ENCODE data around the gene CNN3.

DNA sequence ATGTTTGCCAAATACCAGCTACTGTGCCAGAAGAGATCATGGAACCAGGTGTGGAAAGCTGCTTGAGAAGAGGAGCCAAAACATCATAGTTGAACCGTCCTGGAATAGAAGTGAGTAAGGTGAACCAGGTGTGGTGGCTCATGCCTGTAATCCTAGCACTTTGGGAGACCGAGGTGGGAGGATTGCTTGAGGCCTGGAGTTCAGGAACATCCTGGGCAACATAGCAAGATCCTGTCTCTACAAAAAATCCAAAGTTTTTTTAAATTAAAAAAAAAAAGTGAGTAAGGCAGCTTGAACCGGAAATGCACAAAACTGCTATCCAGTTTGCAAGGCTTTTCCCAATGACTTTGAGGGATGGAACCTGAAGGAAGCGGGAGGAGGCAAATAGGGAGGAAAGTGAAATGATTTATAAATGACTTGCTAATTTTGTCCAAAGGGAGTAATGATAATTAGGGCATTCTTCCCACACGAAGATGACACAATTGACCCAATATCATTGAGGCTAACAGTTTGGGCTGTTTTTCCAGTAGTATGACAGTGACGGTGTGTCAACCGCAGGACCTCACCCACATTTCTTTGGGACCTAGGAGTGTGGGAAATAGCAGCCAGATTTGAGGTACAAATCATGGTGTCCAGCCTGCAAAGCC is 1.5 kb upstream of the CNN3 start:
- TF ChIP-seq, protein P1, sequence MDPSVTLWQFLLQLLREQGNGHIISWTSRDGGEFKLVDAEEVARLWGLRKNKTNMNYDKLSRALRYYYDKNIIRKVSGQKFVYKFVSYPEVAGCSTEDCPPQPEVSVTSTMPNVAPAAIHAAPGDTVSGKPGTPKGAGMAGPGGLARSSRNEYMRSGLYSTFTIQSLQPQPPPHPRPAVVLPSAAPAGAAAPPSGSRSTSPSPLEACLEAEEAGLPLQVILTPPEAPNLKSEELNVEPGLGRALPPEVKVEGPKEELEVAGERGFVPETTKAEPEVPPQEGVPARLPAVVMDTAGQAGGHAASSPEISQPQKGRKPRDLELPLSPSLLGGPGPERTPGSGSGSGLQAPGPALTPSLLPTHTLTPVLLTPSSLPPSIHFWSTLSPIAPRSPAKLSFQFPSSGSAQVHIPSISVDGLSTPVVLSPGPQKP (IDR thresholded peaks at IDR 0.05; ENCODE audit: borderline replicate concordance, low read depth, low read length): no peak
- TF ChIP-seq RCOR1 (IDR thresholded peaks at IDR 0.05; ENCODE audit: insufficient replicate concordance, low read length): no peak

Measured in IMR-90 (cell line).